ENCODE data around the gene SLC37A2. TPM values are rescaled to one million over a fixed set of nuclear protein-coding genes. Genes with fewer than 3 reads are reported as not detected.

SLC37A2 gene
- total and polyA plus RNA-seq, 2 of the 13 experiments (the other 11 are each of a cell fraction or from before 2014, with no cell fraction given), result 4.6 to 7.1 TPM

DNA sequence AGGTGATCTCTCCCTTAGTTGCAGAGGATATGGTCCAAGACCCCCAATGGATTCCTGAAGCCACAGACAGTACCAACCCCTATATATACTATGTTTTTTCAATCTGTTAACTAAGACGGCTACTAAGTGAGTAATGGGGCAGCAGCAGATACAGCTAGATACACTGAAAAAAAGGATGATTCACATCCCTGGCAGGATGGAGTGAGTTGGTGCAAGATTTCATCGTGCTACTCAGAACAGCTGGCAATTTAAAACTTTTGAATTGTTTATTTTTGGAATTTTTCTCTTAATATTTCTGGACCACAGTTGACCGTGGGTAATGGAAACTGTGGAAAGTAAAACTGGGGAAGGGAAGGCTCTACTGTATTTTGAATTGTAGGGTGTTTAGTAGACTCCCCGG, 65.3 kb downstream of the SLC37A2 start:
- peaks cover 10% of the 10 kb centered on the region for H3K4me1 ChIP-seq (ENCODE audit: insufficient read depth, low read length)
- ChIA-PET POLR2A (no interaction called here), CTCF (ENCODE audit: low intra/inter-chr PET ratio, low total read pairs) (no interaction called here)
- H3K36me3 ChIP-seq (replicated peaks in 1 of 2; ENCODE audit: control insufficient read depth in 1 of 2, insufficient read depth in 2 of 2, low read length in 2 of 2), result no peaks in the 10 kb centered on the region
- FAIRE-seq (no peak), DNase-seq (ENCODE audit: low spot score) (no peak), ATAC-seq (no peak)
- no peaks in the 10 kb centered on the region for H3K9me3 ChIP-seq (ENCODE audit: low read length)
- no peaks in the 10 kb centered on the region for H4K20me1 ChIP-seq (ENCODE audit: insufficient read depth, low read length)
- in situ Hi-C loops (cut with HindIII; ENCODE audit: extremely low pct_ligation_motif_present, low pct_unique_long_range_greater_than_20kb), result no loop called here
- intact Hi-C loops (cut with micrococcal nuclease; ENCODE audit: unreplicated experiment), result no loop called here
- BruUV-seq (replicated peaks), result no TSS peak
- no peak overlapping the region for H3K4me2 ChIP-seq (ENCODE audit: low read depth, low read length)
- no peak overlapping the region for H3K9ac ChIP-seq (ENCODE audit: insufficient read depth, low read depth, low read length)
- no peak overlapping the region for H2AFZ ChIP-seq (ENCODE audit: low read length)
- peaks cover 2 to 23% of the 10 kb centered on the region in 2 experiments; a peak in 2 of 5 replicates for H3K27me3 ChIP-seq (ENCODE audit: control insufficient read depth in 1 of 2, insufficient read depth in 2 of 2, low read length in 2 of 2)
- WGBS (ENCODE audit: low lambda C conversion rate), result 42% methylated on average over 4 of the region's 4 CpGs
- no peaks in the 10 kb centered on the region for H3K79me2 ChIP-seq (ENCODE audit: insufficient read depth, low read length)
- no peak overlapping the region for H3K4me3 ChIP-seq (replicated peaks in 1 of 3; ENCODE audit: insufficient read depth in 1 of 3, low read depth in 2 of 3, low read length in 3 of 3)
- H3K27ac ChIP-seq (ENCODE audit: extremely low read length, insufficient read depth, low read length), result no peak overlapping the region
- no peak for TF ChIP-seq HNRNPLL (IDR thresholded peaks at IDR 0.05; ENCODE audit: low read depth, low read length, poor library complexity, severe bottlenecking)
- TF ChIP-seq, protein P1, sequence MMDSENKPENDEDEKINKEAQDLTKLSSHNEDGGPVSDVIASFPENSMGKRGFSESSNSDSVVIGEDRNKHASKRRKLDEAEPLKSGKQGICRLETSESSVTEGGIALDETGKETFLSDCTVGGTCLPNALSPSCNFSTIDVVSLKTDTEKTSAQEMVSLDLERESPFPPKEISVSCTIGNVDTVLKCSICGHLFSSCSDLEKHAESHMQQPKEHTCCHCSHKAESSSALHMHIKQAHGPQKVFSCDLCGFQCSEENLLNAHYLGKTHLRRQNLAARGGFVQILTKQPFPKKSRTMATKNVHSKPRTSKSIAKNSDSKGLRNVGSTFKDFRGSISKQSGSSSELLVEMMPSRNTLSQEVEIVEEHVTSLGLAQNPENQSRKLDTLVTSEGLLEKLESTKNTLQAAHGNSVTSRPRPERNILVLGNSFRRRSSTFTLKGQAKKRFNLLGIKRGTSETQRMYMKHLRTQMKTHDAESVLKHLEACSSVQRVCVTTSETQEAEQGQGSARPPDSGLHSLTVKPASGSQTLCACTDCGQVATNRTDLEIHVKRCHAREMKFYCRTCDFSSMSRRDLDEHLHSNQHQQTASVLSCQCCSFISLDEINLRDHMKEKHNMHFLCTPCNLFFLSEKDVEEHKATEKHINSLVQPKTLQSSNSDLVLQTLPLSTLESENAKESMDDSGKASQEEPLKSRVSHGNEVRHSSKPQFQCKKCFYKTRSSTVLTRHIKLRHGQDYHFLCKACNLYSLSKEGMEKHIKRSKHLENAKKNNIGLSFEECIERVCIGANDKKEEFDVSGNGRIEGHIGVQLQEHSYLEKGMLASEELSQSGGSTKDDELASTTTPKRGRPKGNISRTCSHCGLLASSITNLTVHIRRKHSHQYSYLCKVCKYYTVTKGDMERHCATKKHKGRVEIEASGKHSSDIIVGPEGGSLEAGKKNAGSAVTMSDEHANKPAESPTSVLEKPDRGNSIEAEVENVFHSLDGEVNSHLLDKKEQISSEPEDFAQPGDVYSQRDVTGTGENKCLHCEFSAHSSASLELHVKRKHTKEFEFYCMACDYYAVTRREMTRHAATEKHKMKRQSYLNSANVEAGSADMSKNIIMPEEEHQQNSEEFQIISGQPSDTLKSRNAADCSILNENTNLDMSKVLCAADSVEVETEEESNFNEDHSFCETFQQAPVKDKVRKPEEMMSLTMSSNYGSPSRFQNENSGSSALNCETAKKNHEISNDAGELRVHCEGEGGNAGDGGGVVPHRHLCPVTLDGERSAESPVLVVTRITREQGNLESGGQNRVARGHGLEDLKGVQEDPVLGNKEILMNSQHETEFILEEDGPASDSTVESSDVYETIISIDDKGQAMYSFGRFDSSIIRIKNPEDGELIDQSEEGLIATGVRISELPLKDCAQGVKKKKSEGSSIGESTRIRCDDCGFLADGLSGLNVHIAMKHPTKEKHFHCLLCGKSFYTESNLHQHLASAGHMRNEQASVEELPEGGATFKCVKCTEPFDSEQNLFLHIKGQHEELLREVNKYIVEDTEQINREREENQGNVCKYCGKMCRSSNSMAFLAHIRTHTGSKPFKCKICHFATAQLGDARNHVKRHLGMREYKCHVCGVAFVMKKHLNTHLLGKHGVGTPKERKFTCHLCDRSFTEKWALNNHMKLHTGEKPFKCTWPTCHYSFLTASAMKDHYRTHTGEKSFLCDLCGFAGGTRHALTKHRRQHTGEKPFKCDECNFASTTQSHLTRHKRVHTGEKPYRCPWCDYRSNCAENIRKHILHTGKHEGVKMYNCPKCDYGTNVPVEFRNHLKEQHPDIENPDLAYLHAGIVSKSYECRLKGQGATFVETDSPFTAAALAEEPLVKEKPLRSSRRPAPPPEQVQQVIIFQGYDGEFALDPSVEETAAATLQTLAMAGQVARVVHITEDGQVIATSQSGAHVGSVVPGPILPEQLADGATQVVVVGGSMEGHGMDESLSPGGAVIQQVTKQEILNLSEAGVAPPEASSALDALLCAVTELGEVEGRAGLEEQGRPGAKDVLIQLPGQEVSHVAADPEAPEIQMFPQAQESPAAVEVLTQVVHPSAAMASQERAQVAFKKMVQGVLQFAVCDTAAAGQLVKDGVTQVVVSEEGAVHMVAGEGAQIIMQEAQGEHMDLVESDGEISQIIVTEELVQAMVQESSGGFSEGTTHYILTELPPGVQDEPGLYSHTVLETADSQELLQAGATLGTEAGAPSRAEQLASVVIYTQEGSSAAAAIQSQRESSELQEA (CRISPR knock-in tag; IDR thresholded peaks at IDR 0.05; ENCODE audit: not compliant biosample characterization), result no peak
- TF ChIP-seq ZNF354B (CRISPR knock-in tag; IDR thresholded peaks at IDR 0.05), result no peak
- TF ChIP-seq KMT2A (CRISPR knock-in tag; IDR thresholded peaks at IDR 0.05), result no peak
- no peak for TF ChIP-seq ZNF639 (CRISPR knock-in tag; conservative IDR thresholded peaks at IDR 0.05)
- TF ChIP-seq, protein P2, sequence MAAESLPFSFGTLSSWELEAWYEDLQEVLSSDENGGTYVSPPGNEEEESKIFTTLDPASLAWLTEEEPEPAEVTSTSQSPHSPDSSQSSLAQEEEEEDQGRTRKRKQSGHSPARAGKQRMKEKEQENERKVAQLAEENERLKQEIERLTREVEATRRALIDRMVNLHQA (CRISPR knock-in tag; IDR thresholded peaks at IDR 0.05), result no peak
- no peak for TF ChIP-seq ZNF546 (CRISPR knock-in tag; conservative IDR thresholded peaks at IDR 0.05)
- no peak for TF ChIP-seq SIX4 (CRISPR knock-in tag; IDR thresholded peaks at IDR 0.05)
- no peak for TF ChIP-seq BRD4 (CRISPR knock-in tag; IDR thresholded peaks at IDR 0.05)
- TF ChIP-seq ZNF143 (CRISPR knock-in tag; IDR thresholded peaks at IDR 0.05), result no peak
- no peak for TF ChIP-seq MAF1 (CRISPR knock-in tag; IDR thresholded peaks at IDR 0.05; ENCODE audit: borderline replicate concordance)
- no peak for TF ChIP-seq ZFP36 (IDR thresholded peaks at IDR 0.05; ENCODE audit: borderline replicate concordance, low read depth, low read length, partially characterized antibody)
- TF ChIP-seq ATAD3A (CRISPR knock-in tag; IDR thresholded peaks at IDR 0.05), result no peak
- no peak for TF ChIP-seq HHEX (CRISPR knock-in tag; IDR thresholded peaks at IDR 0.05)
- no peak for TF ChIP-seq MTF1 (CRISPR knock-in tag; IDR thresholded peaks at IDR 0.05)
- TF ChIP-seq KAT8 (CRISPR knock-in tag; IDR thresholded peaks at IDR 0.05), result no peak
